NCI-H128 (cell line): ENCODE results near the gene KCNJ16.

ENCODE experiments used
- DNase-seq: peaks from one replicate; lab custom pipeline; 2025; ENCODE audit not compliant: unreplicated experiment; lab: John Stamatoyannopoulos, UW

Gene KCNJ16

DNA sequence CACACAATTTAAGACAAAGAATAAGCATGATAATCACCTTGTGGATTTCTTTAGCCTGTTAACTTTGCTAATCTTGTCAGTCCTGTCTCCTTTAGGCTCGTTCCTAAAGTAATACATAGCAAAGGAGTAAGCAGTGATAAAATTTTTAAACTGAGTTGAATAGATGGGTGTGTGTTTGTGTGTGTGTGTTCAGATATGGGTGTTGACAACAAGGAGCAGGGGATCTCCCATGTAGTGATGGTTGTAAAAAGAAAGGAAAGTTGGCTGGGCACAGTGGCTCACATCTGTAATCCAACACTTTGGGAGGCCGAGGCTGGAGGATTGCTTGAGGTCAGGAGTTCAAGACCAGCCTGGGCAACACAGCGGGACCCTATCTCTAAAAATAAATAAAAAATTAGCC lies 49.7 kb downstream of the KCNJ16 start:
- DNase-seq, result no peak

DNA sequence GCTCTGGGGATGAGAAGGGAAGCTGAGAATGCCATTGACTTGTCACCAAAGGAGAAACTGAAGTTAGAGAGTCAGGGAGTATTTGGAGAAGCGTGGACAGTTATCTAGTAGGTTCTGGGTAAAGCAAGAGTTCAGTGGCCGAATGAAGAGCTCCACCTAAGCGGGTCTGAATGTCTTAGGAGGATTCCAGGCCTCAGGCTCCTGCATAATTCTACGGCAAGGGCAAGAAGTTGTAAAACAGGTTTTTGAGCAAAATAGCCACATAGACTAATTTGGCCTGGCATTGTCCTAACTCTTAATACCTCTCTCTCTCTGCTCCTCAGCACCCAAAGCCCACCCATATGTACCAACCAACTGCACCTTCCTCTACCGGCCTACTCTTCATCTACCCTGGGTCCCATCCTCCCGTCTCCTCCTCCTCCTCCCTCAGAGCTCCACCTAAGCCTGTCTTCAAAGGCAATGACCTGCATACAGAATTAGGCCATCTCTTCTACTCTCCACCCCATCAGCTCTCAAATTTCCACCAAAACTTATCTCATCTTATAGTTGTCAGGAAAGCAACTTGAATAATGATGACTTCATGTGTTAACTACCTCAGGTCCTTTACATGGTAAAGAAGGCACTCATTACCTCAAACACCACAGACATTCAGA lies 52.3 kb downstream of the KCNJ16 start:
- no peak for DNase-seq

DNA sequence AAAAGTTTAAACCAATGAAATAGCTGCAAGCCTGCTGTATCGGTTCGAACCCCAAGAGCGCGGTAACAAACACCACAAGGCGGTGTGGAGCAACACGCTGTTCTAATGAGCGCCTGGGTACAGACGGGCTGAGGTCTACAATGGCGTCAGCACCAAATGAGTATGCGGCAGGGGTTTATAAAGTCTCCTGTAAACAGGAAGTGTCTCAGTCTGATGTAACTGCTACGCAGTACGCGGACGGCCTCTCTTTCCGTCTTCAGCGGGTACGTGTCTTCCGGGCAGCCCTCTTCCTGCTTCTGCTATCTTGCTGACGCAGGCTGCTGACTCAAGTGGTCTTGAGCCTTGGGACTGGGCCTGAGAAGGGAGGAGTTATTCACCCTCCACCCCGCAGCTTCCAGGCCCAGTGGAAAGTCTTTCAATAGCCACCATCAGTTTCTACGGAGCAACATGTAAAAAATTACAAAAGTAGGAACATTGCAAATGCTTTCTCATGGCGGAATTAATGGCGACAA lies 53.8 kb downstream of the KCNJ16 start:
- DNase-seq, result no peak

DNA sequence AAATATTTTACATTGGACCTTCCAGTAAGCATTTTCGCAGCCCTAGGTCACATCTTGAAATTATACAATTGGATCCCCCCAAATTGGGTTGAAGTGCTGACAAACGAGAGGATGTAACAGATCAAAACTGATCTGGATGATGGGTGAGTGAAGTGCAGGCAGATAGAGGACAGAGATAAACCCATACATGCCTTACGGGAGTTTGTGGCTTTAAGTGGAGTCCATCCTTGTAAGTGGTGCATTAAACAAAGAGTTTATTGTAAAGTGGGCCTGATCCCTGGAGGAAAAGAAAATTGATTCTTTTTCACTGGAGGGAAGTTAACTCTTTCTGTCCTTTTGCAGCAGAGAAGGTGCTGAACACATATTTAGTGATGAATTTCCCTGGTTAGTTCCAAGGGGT lies 55.3 kb downstream of the KCNJ16 start:
- DNase-seq, result no peak

DNA sequence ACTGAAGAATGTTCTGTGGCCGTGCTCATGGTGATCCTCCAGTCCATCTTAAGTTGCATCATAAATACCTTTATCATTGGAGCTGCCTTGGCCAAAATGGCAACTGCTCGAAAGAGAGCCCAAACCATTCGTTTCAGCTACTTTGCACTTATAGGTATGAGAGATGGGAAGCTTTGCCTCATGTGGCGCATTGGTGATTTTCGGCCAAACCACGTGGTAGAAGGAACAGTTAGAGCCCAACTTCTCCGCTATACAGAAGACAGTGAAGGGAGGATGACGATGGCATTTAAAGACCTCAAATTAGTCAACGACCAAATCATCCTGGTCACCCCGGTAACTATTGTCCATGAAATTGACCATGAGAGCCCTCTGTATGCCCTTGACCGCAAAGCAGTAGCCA lies 57.5 kb downstream of the KCNJ16 start:
- no peak for DNase-seq

DNA sequence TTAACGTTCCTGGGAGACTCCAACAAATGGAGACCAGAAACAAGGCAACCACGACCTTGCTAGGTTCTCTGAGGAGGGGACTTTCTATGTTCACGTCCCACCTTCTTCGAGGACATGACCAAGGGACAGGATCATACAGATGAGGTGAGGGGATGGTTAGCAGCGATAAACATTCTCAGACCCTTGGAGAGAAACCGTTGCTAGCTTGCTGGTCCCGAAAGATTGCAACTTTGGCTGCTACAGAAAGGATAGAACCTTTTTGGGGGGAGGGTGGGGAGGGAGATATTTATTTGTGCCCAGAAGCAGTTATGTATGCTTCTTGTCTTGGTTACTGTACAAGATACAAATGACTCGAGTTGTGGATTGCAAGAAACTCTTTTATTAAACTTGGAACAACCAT lies 59.0 kb downstream of the KCNJ16 start:
- no peak for DNase-seq

DNA sequence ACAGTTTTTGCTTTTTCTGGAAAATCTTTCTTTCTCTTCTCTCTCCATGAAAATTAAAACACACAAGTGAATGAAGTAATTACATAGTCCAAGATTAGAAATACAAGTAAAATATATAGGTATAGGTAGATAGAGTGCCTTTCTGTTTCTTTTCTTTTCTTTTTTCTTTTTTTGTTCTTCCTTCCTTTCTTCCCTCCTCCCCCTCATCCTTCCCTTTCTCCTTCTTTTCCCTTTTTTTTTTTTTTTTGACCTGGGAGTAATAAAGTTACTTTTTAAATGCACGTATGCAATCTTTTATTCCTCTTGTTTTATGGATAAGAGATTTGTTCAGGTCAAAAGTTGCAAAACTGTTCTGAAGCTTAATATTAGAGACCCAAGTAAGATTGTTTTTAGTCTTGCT lies 59.8 kb downstream of the KCNJ16 start:
- DNase-seq, result no peak

DNA sequence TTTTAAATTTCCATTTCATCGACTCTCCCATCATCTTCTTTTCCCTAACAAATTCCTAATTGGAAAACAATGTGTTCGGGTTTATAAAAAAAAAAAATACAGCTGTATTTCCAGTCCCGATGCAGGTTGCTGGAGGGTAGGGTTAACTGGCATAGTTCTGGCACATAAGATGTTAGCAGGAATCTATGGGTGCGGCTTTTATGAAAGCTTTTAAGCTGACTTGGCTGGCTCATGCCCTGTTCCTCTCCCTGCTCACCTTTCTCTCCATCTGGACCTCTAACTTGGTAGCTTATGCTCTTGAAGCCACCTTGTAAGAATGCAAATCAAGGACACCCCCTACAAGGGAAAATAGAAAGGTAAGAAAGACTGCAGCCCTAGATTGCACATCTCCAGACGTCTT lies 61.1 kb downstream of the KCNJ16 start:
- DNase-seq, result no peak

DNA sequence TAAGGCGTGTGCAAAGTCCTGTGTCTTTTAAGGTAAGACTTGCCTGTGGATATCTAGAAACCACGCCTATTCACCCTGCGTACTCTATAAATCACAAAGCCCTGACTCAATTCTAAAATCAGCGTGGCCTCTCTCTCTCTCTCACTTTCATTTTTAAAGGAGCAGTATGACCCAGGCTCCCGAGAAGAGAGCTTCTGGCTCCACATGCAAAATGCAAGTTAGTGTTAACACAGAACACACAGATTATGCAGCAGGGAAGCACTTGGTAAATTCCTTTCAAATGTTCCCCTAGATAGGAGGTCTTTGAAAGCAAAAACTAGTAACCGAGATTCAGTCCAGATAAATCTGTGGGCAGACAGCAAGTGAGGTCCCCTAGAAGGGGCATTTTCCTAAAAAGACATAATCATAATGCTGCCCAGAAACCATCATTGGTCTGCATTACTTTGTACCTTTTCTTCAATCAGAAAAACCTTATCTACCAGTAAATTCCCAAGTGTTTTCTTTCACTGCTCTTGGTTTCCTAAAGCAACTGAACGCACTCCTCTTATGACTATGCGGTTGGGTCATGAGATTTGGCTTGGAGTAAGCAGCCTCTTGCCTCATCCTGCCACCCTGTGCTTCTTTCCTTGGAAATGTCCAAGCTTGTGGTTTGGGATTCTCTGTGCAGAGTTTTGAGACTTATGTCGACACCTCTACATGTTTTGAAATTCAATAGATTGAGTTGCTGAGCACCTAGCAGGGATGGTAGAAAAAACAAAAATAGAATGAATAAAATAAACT lies 62.6 kb downstream of the KCNJ16 start:
- DNase-seq, result no peak

DNA sequence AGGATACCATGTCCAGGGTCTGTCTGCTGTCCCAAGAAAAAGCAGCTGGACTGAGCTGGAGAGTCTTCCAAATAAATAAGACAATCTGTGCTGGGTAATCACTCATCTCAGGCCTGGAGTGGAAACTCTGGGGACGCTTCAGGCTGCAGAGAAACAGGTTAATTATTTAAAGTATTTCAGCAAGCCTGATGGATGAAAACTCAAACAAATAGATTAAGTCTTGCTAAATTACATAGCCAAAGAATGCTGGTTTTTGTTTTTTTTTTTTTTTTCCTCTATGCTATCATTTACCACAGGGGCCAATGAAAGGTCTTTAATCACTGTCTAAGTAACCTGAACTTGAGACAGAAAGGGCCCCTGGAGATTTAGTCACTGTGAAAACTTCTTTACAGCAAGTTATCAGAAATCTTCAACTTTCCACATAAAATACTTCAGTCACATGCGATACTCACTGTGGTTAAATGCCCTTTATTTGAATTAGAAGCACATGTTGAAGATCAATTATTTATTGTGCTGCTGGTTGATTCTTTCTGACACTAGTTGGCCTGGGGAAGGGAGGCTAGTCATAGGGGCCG lies 63.4 kb downstream of the KCNJ16 start:
- DNase-seq, result no peak

DNA sequence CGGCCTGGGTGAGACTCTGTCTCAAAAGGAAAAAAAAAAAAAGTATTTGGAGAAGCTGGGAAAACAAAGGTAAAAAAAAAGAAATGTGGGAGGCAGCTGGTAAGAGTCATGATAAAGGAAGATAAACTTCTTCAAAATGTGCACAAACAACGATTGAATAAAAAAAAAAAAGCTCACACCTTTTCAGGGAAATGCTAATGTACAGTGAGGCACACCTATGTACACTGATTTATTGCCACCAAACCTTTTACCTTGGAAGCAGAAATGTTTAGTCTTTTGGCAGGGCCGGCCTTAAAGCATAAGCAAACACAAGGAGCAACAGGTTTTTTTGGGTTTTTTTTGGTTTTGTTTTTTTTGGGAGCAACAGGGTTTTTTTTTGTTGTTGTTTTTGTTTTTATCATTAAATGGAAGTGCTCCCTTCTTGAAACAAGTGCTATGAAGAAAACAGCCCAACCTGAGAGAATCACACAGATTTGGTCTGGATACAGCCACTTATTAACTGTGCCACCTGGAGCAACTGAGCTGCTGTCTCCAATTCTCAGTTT lies 64.5 kb downstream of the KCNJ16 start:
- no peak for DNase-seq

DNA sequence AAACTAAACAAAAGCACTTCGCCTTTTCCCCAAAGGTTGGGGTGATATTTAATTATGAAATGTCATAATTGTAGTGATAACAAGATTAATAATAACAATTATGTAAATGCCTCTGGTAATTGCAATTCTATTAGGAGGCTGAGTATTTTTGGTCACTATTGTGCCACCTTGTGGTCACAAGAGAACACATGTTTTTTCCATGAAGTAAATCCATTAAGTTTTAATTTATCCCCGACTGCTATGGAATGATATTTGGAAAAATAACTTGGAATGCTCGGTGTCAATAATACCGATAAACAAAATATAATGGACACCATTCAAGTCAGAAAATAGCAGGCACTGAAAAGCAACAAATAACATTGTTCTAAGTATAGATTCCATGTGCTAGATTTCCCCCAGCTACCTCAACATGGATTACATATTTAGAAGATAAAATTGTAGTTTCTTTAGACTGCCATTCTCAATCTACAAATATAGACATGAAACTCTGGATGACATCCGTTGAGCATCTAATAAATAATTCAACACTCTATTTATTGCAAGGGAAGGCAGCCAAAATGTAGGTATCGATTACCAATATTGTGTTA lies 69.3 kb downstream of the KCNJ16 start:
- DNase-seq, result no peak

DNA sequence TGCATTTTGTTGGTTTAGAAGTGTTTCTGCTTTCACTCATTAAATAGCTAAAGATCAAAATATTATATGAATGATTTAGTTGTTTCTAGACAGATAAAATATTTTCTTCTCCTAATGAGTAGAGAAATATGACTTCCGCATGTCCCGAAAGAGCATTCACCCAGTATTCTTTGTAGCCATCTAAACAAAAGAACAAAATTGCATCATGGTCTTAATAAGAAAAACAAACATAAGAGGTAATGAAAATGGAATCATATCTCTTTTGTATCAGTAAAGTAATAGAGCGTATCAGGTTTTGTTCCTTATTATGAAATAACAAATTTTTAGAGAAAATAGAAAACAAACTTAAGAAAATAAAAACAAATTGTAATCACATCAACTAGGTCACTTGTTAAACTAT lies 78.2 kb downstream of the KCNJ16 start:
- DNase-seq, result no peak

DNA sequence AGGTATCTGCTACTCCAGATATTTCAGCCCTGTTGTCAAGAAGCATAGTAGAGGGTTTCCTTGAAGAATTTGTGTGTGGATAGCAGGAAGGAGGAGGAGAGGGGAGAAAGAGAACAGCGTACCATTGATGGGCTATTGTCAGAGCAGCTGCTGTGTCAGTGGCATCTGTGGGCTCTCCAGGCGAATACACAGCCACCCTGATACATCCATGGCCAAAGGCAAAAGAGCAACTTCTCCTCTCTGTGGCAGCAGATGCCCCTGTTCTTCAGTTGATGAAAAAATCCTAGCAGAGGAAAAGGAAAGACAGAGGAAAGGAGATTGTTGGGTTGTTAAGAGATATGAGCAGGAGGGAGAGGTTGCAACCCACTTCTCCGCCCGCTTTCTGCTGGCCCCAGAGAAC lies 82.1 kb downstream of the KCNJ16 start:
- no peak for DNase-seq

DNA sequence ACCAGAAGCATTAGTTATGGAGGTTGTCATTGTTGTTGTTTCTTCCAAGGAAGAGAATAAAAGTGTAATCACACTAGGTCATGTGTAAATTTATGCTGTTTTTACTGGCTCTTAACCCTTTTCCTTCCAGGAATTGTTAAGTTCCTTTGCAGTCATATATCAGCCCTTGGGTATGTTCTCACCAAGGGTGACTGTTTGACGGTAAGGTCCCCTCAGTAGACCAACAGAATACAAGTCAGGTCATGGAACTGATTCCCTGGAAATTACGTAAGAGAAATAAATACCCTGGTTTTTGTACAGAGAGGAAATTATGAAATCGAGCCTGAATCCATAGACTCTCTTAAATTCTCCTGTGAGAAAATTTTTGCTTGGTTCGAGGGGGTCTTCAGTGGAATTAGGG lies 83.2 kb downstream of the KCNJ16 start:
- no peak for DNase-seq

DNA sequence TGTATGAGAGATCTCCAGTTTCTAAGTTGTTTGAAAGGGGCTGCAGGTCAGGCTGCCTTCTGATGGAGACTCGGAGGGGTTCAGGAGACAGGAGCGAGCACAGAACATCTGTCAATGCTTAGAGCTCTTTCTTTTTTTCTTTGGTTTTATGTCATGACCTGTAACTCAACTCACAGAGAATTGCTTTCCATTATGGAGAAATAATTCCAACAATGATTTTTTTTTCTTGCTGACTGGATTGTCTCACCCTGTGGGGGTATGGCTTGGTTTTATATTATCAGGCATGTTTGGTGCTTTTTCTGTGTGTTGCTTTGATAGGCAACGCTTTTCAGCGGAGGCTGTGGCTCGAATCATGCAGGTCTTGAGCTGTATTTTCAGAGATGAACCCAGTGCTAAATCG lies 83.6 kb downstream of the KCNJ16 start:
- DNase-seq, result no peak

DNA sequence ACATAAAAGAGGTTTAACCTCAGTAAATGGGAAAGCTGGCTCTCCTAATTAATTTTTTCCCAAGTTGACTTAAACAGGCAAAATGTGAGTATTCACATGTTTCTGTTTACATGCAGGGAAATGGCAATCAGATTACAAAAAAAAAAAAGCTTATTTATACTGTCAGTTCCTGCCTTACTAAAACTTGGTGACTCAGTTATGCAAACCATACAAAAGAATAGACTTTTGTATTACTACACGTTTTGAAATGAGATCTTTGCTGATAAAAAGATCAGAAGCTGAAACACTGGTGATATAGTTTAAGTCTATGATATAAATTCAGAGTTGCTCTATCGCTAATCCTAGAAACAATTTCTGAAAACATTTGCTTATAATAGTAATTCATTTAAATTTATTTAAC lies 85.0 kb downstream of the KCNJ16 start:
- DNase-seq, result no peak

DNA sequence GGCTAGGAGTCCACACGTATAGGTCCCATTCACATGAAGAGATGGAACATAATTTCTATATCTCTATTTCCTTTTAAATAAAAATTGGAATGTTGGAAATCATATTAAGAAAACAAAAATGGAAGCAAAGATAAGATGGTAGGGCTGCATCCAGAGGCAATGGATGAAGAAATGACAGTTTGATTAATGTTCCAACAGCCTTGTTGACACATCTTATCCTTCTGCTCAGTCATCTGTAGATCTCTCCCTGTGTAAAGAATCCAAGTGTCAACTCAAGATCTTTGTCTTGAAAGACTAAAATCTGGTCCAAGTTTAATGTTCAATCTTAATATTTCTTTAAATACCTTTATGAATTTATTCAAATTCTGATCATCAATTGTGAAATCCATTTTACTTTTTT lies 86.5 kb downstream of the KCNJ16 start:
- no peak for DNase-seq

DNA sequence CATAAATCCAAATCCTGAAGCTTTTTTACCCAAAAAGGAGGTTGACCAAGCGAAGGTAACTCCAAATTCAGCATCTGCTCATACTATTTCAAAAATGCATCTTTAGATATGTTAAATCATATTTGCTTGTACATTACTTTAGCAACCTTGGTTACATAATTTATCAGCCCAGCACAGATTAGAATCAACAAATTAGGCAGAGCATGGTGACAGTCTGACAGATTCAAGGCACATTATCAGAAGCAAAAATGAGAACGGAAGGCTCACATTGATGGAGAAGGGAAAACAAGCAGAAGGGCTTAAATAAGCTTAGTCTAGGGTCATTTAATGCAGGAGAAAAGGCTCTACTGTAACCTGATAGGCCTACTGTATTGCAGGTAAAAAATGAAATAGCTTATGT lies 90.4 kb downstream of the KCNJ16 start:
- no peak for DNase-seq

DNA sequence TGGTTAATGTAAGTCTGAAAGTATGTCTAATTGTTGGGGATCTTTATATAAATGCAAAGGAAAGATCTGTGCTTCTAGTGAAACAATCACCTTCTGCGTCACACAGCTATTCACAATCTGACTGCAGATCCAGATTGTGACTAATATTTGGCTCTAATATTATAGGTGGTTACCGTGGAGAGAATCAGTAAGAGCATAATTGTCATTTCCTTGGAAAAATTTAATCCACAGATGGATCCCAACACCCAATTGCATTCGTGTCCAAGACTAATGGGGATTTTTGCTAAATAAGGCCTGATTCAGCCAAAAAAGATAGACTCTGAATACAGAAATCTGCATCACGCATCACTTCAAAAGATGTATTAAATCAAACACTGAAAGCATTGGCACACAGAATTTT lies 91.6 kb downstream of the KCNJ16 start:
- no peak for DNase-seq

DNA sequence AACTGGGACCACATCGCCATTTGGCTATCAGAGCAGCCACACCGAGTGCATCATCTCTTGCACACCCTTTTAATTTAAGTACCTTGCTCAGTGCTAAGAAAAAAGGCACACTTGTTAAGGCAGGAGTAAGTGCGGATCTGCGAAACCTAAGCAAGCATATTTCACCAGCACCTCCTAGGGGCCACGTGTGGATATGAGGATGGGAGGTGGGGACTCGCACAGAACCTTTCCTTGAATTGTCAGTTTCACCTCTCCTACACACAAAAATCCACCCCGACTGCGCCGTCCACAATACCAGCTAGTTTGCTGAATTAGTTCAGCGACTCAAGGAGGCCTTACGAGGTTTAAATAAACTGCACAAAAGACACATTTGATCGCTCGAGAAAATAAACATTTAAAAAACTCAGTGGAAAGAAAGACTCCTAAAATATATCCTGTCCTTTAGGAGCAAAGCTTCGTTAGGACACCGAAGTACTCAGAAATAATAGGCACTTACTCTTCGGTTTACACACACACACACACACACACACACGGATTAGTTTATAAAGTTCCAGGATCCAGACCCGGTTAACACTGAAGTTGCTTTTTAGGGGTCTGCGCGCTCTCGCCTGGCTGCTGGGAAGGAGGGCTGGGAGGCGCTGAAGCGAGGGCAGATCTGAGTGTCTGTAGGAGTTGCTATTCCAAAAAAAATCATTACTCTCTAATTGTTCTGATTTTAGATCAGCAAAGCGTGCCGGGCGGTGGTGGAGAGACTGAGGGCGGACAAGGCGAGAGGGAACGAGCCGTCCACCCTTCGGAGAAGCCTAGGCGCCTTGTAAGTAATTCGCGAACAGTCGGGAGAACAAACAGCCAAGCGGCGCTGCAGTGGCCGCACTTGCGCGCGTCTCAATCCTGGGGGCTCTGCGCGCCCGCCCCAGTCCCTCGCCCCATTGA lies 93.3 kb downstream of the KCNJ16 start:
- DNase-seq, result no peak
